GM21786 (cell line): ENCODE data around the gene SYMPK.

Experiments
- ATAC-seq: cut with Tn5 transposase; IDR thresholded peaks from one replicate; pipeline ENCODE4 v1.9.1; 2021; ENCODE audit not compliant: unreplicated experiment

The SYMPK gene

GRCh38 chr19:45886427-45887199 lies 23.7 kb upstream of the SYMPK start:
- ATAC-seq, result peak; percentile 43

GRCh38 chr19:45885556-45886426 lies 22.8 kb upstream of the SYMPK start, which contains the start of gene IRF2BP1:
Gene IRF2BP1, minus strand, starts transcription at chr19:45886141. Its CDS starts 367 bp downstream, at chr19:45885774.
- ATAC-seq, result peak; percentile 48

GRCh38 chr19:45884682-45885555 lies 22.0 kb upstream of the SYMPK start:
- ATAC-seq, result no peak

- no peak for ATAC-seq
Measured at GRCh38 chr19:45883881-45884681, 21.1 kb upstream of the SYMPK start.

GRCh38 chr19:45883586-45883880 lies 20.6 kb upstream of the SYMPK start:
- ATAC-seq, result no peak

GRCh38 chr19:45882652-45883585 lies 20.0 kb upstream of the SYMPK start:
- ATAC-seq, result no peak

- ATAC-seq, result no peak
Measured at GRCh38 chr19:45881909-45882528, 19.1 kb upstream of the SYMPK start.

GRCh38 chr19:45881082-45881908 lies 18.3 kb upstream of the SYMPK start:
- no peak for ATAC-seq

GRCh38 chr19:45879971-45880370 lies 17.0 kb upstream of the SYMPK start:
- ATAC-seq, result no peak

- no peak for ATAC-seq
Measured at GRCh38 chr19:45879055-45879454, 16.1 kb upstream of the SYMPK start.

- no peak for ATAC-seq
Measured at GRCh38 chr19:45878043-45878794, 15.3 kb upstream of the SYMPK start.

- no peak for ATAC-seq
Measured at GRCh38 chr19:45876411-45877197, 13.7 kb upstream of the SYMPK start.

GRCh38 chr19:45876161-45876410 lies 13.1 kb upstream of the SYMPK start:
- ATAC-seq, result no peak

GRCh38 chr19:45874620-45874966 lies 11.6 kb upstream of the SYMPK start:
- ATAC-seq, result no peak

- no peak for ATAC-seq
Measured at GRCh38 chr19:45873219-45873772, 10.3 kb upstream of the SYMPK start.

GRCh38 chr19:45872095-45872919 lies 9.4 kb upstream of the SYMPK start:
- no peak for ATAC-seq
